Coronary artery (tissue), 2 donors: ENCODE measurements around the gene GPHN.
A peak's percentile ranks its signal among the peaks of the same experiment; 100 is the strongest.

Experiments used
- DNase-seq: peaks from one replicate; pipeline ENCODE4 v3.0.0-alpha.2; 2017; ENCODE audit warnings: low spot score
- H3K27ac ChIP-seq, 2 donors: fragments of 200-600 bp; sonication (generic); one replicate each; pipeline ENCODE4 v1.5.1; 2016 to 2019
- H3K4me3 ChIP-seq: fragments of 200-600 bp; sonication (generic); 2 replicates; pipeline ENCODE4 v1.5.1; 2016; ENCODE audit warnings: mild to moderate bottlenecking, moderate library complexity
- CTCF ChIP-seq: fragments of 200-600 bp; sonication (generic); IDR thresholded peaks from one replicate; pipeline ENCODE4 v1.5.1; 2019; ENCODE audit warnings: antibody characterized with exemption

The GPHN gene

GRCh38 chr14:66619952-66620351, 112.0 kb downstream of the GPHN start:
- DNase-seq = no peak
- TF ChIP-seq CTCF = no peak
- Histone ChIP-seq H3K27ac (no peak overlapping the region), H3K4me3 (no peak overlapping the region)

GRCh38 chr14:66623838-66624237, 115.9 kb downstream of the GPHN start:
- H3K27ac ChIP-seq = no peak overlapping the region
- H3K4me3 ChIP-seq = no peak overlapping the region
- no peak for DNase-seq
- no peak for TF ChIP-seq CTCF

DNA sequence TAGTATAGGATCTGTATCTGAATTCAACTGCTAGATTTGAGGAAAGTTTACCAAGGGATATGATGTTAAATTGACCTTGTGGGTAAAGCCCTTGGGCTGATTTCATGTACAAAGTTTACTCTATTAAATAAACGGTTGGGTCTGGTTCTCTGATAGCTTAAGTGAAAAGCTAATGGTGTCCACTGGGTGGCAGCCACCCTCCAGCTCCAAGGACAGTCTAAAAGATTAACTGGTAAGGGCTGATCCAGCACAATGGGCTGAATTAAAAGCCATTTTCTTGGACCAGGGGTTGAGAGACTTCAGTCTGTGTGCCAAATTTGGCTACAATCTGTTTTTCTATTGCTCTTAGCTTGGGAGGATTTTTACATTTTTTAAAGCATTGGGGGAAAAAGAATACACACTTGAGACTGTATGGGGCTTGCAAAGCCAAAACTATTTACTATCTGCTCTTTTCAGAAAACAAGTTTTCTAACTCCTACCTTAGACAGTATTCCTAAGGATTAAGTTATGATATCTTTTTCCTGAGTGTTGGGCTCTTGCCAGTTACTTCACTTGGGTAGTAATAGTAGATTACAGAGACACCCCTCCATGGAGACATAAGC, 116.5 kb downstream of the GPHN start:
- Histone ChIP-seq H3K4me3 (no peak overlapping the region), H3K27ac (no peak overlapping the region)
- TF ChIP-seq CTCF = peak; percentile 47
- no peak for DNase-seq

DNA sequence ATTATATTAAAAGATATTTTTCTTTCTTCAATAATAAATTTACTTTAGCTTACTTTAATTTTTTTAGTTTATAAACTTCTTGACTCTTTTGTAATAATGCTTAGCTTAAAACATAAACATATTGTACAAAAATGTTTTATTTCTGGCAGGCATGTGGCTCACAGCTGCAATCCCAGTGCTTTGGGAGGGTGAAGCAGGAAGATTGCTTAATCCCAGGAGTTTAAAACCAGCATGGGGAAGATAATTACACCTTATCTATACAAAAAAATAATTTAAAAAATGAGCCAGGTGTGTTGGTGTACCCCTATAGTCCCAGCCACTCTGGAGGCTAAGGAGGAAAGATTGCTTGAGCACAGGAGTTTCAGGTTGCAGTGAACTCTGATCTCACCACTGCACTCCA, 120.7 kb downstream of the GPHN start:
- no peak for TF ChIP-seq CTCF
- Histone ChIP-seq H3K27ac (no peak overlapping the region), H3K4me3 (no peak overlapping the region)
- DNase-seq = no peak

DNA sequence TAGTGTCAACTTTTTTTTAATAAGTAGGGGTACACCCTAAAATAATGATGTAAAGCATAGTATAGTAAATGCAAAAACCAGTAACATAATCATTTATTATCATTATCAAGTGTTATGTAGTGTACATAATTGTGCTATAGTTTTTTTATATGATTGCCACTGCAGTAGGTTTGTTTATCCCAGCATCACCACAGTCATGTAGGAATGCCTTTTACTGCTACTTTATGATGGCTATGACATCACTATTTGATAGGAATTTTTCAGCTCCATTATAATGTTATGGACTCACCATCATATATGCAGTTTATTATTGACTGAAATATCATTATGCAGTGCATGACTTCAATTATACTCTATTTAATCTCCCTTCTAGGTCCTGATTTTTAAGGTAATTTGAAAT, 121.6 kb downstream of the GPHN start:
- no peak for DNase-seq
- no peak overlapping the region for H3K27ac ChIP-seq
- no peak overlapping the region for H3K4me3 ChIP-seq
- no peak for TF ChIP-seq CTCF

DNA sequence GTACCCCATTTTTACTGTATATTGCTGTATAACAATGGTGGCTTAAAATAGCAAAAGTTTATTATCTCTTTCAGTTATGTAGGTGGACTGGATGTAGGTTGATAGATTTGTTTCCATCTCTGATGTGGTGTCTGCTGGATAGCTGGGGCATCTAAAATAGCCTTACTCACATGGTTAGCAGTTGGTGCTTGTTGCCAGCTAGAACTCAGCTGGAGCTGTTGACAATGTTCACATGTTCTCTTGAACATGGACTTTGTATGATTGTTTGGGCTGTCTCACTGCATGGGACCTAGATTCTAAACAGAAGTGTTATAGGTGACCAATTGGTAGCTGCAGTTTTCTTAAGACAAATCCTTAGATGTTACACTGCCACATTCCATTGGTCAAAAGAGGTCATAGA, 126.9 kb downstream of the GPHN start:
- TF ChIP-seq CTCF = no peak
- DNase-seq = no peak
- Histone ChIP-seq H3K4me3 (no peak overlapping the region), H3K27ac (no peak overlapping the region)

GRCh38 chr14:66635435-66635834, 127.5 kb downstream of the GPHN start:
- no peak for TF ChIP-seq CTCF
- no peak for DNase-seq

More at GRCh38 chr14:66635435-66635834, 127.5 kb downstream of the GPHN start:
- Histone ChIP-seq H3K27ac (no peak overlapping the region), H3K4me3 (no peak overlapping the region)
